ENCODE data around the gene YIF1A. TPM values are rescaled to one million over a fixed set of nuclear protein-coding genes. Genes with fewer than 3 reads are reported as not detected.

The YIF1A gene
- total and polyA plus RNA-seq, 2 donors (not counting 3 experiments of a cell fraction or from before 2014, with no cell fraction given): 104 to 271 TPM

DNA sequence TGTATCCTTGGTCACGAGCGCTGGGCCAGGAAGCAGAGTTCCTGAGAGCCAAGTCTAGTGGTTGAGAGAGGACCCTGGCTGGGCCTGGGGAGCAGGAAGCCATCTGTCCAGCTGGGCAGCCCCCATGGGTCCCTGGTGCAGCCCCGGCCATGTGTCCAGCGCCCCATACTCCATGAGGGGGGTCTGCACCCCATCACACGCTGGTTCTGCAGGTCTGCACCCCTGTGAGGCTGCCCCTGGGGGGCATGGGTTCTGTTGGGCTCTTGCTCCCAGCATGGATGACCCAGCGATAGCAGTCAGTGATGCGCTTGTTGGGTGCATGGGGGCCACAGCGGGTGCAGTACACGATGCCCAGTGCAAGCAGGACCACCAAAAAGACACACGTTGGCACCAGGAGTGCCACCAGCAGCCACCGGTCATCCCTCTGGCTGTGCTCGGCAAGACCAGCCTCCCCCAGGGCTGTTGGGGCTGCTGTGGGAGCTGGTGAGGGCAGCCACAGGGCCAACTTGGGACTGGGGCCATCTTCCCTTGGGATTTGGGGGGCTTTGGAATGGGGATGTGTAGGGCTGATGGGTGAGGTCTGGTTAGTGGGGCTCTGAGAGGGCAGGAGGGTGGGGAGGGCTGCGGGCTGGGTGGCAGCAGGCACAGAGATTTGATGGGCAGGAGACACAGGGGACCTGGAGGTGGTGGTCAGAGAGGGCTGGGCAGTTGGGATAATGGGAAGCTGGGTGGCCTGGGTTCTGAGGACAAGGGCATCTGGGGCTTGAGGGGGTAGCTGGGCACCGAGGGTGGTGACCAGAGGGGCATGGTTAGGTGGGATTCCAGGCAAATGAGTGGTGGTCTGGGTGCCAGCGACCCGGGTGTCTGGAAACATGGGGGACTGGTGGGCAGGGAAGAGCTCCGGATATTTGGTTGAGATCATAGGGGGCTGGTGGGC lies 25.9 kb upstream of the YIF1A start:
- H3K27ac ChIP-seq (ENCODE audit: insufficient read depth, low read depth, low read length): no peak overlapping the region
- no peaks in the 10 kb centered on the region for H3K9me3 ChIP-seq (replicated peaks; ENCODE audit: control insufficient read depth, insufficient read depth, low read length)
- peaks cover 6 to 7% of the 10 kb centered on the region in 2 experiments for H3K27me3 ChIP-seq (ENCODE audit: control insufficient read depth in 2 of 2, insufficient read depth in 2 of 2, low read length in 2 of 2)
- H3K4me1 ChIP-seq (ENCODE audit: control insufficient read depth, extremely low read depth, insufficient read depth, low read length): peaks cover 4% of the 10 kb centered on the region
- CTCF ChIA-PET: interaction anchor here (1.4 to 9.5 kb wide), 2 partner anchors 18 to 74 kb away, joined by 3 to 225 read pairs; partner anchors contain the start of gene RIN1
- H3K36me3 ChIP-seq (ENCODE audit: control insufficient read depth in 2 of 2, extremely low read depth in 1 of 2, insufficient read depth in 2 of 2, low read length in 2 of 2): no peaks in the 10 kb centered on the region
- no peak for TF ChIP-seq FOS (IDR thresholded peaks at IDR 0.05; ENCODE audit: borderline replicate concordance, insufficient read depth, low read length)
- no peak for TF ChIP-seq POLR2AphosphoS5 (IDR thresholded peaks at IDR 0.05; ENCODE audit: insufficient read depth, low read depth, low read length)
- TF ChIP-seq GATA2 (IDR thresholded peaks at IDR 0.05; ENCODE audit: insufficient read depth, insufficient read length, low read depth, low read length): no peak
- no peak for TF ChIP-seq POLR2A (IDR thresholded peaks at IDR 0.05; ENCODE audit: low read depth, low read length)
- no peak for TF ChIP-seq MYC (IDR thresholded peaks at IDR 0.05; ENCODE audit: low read depth, low read length)
- TF ChIP-seq, protein P1, sequence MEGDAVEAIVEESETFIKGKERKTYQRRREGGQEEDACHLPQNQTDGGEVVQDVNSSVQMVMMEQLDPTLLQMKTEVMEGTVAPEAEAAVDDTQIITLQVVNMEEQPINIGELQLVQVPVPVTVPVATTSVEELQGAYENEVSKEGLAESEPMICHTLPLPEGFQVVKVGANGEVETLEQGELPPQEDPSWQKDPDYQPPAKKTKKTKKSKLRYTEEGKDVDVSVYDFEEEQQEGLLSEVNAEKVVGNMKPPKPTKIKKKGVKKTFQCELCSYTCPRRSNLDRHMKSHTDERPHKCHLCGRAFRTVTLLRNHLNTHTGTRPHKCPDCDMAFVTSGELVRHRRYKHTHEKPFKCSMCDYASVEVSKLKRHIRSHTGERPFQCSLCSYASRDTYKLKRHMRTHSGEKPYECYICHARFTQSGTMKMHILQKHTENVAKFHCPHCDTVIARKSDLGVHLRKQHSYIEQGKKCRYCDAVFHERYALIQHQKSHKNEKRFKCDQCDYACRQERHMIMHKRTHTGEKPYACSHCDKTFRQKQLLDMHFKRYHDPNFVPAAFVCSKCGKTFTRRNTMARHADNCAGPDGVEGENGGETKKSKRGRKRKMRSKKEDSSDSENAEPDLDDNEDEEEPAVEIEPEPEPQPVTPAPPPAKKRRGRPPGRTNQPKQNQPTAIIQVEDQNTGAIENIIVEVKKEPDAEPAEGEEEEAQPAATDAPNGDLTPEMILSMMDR (IDR thresholded peaks at IDR 0.05; ENCODE audit: extremely low read depth in 1 of 2, insufficient read depth in 1 of 2, low read depth in 1 of 2, low read length in 2 of 2): no peak
- TF ChIP-seq EZH2 (IDR thresholded peaks at IDR 0.05; ENCODE audit: borderline replicate concordance, low read depth, low read length, severe bottlenecking): no peak
- TF ChIP-seq, protein P2, sequence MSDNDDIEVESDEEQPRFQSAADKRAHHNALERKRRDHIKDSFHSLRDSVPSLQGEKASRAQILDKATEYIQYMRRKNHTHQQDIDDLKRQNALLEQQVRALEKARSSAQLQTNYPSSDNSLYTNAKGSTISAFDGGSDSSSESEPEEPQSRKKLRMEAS (IDR thresholded peaks at IDR 0.05; ENCODE audit: insufficient read depth, insufficient read length): no peak
- no peak for TF ChIP-seq JUN (IDR thresholded peaks at IDR 0.05; ENCODE audit: borderline replicate concordance, insufficient read depth, insufficient read length, low read depth)
- no peaks in the 10 kb centered on the region for H3K9me1 ChIP-seq (replicated peaks; ENCODE audit: control insufficient read depth, extremely low read depth, insufficient read depth, low read length)
- POLR2A ChIA-PET: no interaction called here
- H3K79me2 ChIP-seq (ENCODE audit: control insufficient read depth, insufficient read depth, low read length): no peaks in the 10 kb centered on the region
- H2AFZ ChIP-seq (ENCODE audit: low read depth, low read length): no peak overlapping the region
- dilution Hi-C loops (cut with MboI; ENCODE audit: extremely low pct_ligation_motif_present, low sequenced_read_pairs) (no loop called here), intact Hi-C loops (cut with micrococcal nuclease) (loop anchor here (5.0 kb wide), 1 partner anchor 122 kb away; the partner anchor contains the start of gene MRPL11)
- BruUV-seq (replicated peaks): no TSS peak
- no peaks in the 10 kb centered on the region for H4K20me1 ChIP-seq (replicated peaks; ENCODE audit: control insufficient read depth, extremely low read depth, insufficient read depth, low read length)
- H3K4me3 ChIP-seq (replicated peaks in 1 of 3; ENCODE audit: insufficient read depth in 1 of 3, low read depth in 1 of 3, low read length in 3 of 3): no peak overlapping the region
- no peak for DNase-seq (ENCODE audit: low read depth, low spot score)
- H3K4me2 ChIP-seq (ENCODE audit: insufficient read depth, low read length): no peak overlapping the region
- no peak for FAIRE-seq
- no peak overlapping the region for H3K9ac ChIP-seq (replicated peaks; ENCODE audit: extremely low read depth, insufficient read depth, low read length)
